ENCODE data around the gene TMED5. TPM values are rescaled to one million over a fixed set of nuclear protein-coding genes. Genes with fewer than 3 reads are reported as not detected.

Gene TMED5
- polyA plus RNA-seq (2012; ENCODE audit: insufficient read length, low read depth) = 42.7 TPM

DNA sequence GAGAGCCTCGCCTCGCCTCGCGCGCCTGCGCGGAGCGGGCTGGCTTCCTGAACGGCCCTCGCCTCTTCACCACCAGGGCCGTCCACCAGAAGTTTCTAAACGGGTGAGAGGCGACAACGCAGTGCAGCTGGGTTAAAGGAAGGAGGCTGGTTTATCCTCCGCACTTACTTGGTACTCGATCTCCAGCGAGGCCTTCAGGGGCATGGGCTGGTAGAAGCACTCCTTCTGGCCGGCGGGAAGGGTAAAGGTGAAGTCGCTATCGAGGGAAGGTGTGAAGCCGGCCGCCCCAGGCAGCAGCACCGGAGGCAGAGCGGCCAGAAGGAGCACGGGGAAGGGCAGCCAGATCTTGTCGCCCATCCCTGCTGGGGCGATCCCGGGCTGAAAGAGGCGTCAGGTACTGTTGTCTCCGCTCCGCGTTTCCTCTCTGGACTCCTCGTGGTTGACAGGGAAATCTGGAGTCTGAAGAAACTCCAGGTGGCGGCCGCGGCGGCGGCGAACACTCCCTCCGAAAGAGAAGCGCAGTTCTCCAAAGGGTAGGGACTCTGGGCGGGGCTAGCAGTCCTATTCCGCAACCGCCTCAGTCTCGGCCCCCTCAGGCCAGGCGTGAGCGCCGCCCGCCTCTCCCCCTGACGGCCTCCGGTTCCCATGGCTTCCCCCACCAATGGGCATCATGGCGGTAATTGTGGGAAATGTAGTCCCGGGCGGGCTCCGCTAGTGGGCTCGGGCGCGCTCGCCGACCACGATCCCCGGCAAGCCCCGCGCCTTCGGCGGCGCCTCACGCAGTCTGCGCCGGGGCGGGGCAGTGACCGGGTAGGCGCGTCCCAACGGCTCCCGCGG lies at the start of gene TMED5:
TSS of gene TMED5 (minus strand) at position 528 of the 837 bp plus-strand sequence. CDS start at position 357, 171 bp downstream.
- TF ChIP-seq POLR2AphosphoS5 (IDR thresholded peaks at IDR 0.05; ENCODE audit: low read depth, low read length) (peak; percentile 91), TAF1 (IDR thresholded peaks at IDR 0.05; ENCODE audit: borderline replicate concordance, insufficient read depth, low read length) (peak; percentile 10; the same call in 1 of the 2 replicates), FOXP2 (optimal IDR thresholded peaks at IDR 0.05; ENCODE audit: borderline replicate concordance, extremely low read depth, extremely low read length, insufficient read depth) (peak; percentile 33), SIN3A (IDR thresholded peaks at IDR 0.05; ENCODE audit: borderline replicate concordance, insufficient read depth, low read length) (no peak; the same call in 1 of the 2 replicates)
- TF ChIP-seq, protein P1, sequence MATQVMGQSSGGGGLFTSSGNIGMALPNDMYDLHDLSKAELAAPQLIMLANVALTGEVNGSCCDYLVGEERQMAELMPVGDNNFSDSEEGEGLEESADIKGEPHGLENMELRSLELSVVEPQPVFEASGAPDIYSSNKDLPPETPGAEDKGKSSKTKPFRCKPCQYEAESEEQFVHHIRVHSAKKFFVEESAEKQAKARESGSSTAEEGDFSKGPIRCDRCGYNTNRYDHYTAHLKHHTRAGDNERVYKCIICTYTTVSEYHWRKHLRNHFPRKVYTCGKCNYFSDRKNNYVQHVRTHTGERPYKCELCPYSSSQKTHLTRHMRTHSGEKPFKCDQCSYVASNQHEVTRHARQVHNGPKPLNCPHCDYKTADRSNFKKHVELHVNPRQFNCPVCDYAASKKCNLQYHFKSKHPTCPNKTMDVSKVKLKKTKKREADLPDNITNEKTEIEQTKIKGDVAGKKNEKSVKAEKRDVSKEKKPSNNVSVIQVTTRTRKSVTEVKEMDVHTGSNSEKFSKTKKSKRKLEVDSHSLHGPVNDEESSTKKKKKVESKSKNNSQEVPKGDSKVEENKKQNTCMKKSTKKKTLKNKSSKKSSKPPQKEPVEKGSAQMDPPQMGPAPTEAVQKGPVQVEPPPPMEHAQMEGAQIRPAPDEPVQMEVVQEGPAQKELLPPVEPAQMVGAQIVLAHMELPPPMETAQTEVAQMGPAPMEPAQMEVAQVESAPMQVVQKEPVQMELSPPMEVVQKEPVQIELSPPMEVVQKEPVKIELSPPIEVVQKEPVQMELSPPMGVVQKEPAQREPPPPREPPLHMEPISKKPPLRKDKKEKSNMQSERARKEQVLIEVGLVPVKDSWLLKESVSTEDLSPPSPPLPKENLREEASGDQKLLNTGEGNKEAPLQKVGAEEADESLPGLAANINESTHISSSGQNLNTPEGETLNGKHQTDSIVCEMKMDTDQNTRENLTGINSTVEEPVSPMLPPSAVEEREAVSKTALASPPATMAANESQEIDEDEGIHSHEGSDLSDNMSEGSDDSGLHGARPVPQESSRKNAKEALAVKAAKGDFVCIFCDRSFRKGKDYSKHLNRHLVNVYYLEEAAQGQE (IDR thresholded peaks at IDR 0.05; ENCODE audit: insufficient read depth in 1 of 2, low read depth in 2 of 2, low read length in 2 of 2) = peak in 1 of 2 experiments; percentile 22; a peak in 1 of 4 replicates

DNA sequence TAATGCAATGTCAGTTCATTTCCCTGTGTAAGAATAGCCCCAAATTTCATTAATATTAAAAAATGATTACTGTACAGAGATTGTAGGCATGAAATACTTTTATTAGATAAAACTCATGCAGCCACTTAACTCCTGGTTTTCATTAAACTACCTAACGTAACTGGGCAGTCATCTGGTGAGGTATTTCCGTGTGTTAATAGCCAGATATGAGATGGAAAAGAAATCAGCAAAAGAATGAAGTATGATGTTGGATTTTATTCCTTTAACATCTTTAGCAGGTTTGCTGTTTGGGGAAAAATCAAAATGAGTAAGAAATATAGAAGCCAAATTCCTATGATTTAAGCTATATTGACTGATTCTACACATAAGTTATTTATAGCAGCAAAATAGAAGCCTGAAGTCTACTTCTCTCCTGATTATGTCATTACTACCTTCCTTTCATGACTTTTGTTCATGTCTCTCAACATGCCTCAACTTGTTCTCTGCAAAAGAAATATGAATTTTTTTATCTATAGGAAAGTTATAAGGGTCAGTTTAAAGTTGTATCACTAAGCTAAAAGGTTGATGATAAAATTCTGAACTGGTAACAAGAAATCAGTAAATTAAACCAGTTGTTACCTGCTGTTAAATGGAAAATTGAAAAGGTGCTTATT lies 42.9 kb upstream of the TMED5 start:
- TF ChIP-seq POLR2AphosphoS5 (IDR thresholded peaks at IDR 0.05; ENCODE audit: low read depth, low read length) (no peak), FOXP2 (optimal IDR thresholded peaks at IDR 0.05; ENCODE audit: borderline replicate concordance, extremely low read depth, extremely low read length, insufficient read depth) (no peak), SIN3A (IDR thresholded peaks at IDR 0.05; ENCODE audit: borderline replicate concordance, insufficient read depth, low read length) (no peak), TAF1 (IDR thresholded peaks at IDR 0.05; ENCODE audit: borderline replicate concordance, insufficient read depth, low read length) (no peak)
- TF ChIP-seq, protein P1 (IDR thresholded peaks at IDR 0.05; ENCODE audit: insufficient read depth in 1 of 2, low read depth in 2 of 2, low read length in 2 of 2) = no peak

DNA sequence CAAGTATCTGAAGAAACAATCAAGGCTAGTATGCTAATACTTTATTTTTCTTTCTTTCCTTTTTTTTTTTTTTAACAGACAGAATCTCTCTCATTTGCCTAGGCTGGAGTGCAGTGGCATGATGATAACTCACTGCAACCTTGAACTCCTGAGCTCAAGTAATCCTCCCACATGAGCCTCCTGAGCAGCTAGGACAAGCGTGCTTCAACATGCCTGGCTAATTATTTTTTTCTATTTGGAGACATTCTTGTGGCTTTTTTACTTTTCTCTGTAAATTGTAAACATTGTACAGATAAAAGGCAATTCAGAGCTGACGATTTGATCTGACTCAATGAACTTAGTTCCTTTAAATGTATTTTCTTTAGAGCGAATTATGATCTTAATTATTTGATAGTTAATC lies 41.7 kb upstream of the TMED5 start:
- TF ChIP-seq POLR2AphosphoS5 (IDR thresholded peaks at IDR 0.05; ENCODE audit: low read depth, low read length) = no peak
- TF ChIP-seq FOXP2 (optimal IDR thresholded peaks at IDR 0.05; ENCODE audit: borderline replicate concordance, extremely low read depth, extremely low read length, insufficient read depth) = no peak
- TF ChIP-seq SIN3A (IDR thresholded peaks at IDR 0.05; ENCODE audit: borderline replicate concordance, insufficient read depth, low read length) = no peak
- TF ChIP-seq, protein P1 (IDR thresholded peaks at IDR 0.05; ENCODE audit: insufficient read depth in 1 of 2, low read depth in 2 of 2, low read length in 2 of 2) = no peak
- no peak for TF ChIP-seq TAF1 (IDR thresholded peaks at IDR 0.05; ENCODE audit: borderline replicate concordance, insufficient read depth, low read length)

DNA sequence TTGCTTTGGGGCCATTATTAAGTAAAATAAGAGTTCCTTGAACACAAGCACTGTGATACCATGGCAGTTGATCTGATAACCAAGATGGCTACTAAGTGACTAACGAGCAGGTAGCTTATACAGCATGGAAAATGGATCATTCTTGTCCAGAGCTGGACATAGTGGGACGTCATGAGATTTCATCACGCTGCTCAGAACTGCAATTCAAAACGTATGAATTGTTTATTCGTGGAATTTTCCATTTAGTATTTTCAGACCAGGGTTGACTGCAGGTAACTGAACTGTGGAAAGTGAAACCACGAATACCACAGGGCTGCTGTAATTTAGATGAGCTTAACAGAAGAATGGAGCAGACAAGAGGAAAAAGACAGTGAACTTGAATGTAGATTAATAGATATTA lies 39.2 kb upstream of the TMED5 start:
- TF ChIP-seq FOXP2 (optimal IDR thresholded peaks at IDR 0.05; ENCODE audit: borderline replicate concordance, extremely low read depth, extremely low read length, insufficient read depth) = no peak
- TF ChIP-seq, protein P1 (IDR thresholded peaks at IDR 0.05; ENCODE audit: insufficient read depth in 1 of 2, low read depth in 2 of 2, low read length in 2 of 2) = no peak
- no peak for TF ChIP-seq POLR2AphosphoS5 (IDR thresholded peaks at IDR 0.05; ENCODE audit: low read depth, low read length)
- no peak for TF ChIP-seq TAF1 (IDR thresholded peaks at IDR 0.05; ENCODE audit: borderline replicate concordance, insufficient read depth, low read length)
- TF ChIP-seq SIN3A (IDR thresholded peaks at IDR 0.05; ENCODE audit: borderline replicate concordance, insufficient read depth, low read length) = no peak
